ENCODE results near the gene ADAM29. TPM values are rescaled to one million over a fixed set of nuclear protein-coding genes. Genes with fewer than 3 reads are reported as not detected.
"Not testable (repeated sequence)": the region's sequence is repeated elsewhere in the genome, so short reads cannot be mapped to it uniquely, and the experiment has no call there.

The ADAM29 gene
- total RNA-seq, 3 donors from 2014 or later, result 0.29 to 2.3 TPM; not detected in 1

DNA sequence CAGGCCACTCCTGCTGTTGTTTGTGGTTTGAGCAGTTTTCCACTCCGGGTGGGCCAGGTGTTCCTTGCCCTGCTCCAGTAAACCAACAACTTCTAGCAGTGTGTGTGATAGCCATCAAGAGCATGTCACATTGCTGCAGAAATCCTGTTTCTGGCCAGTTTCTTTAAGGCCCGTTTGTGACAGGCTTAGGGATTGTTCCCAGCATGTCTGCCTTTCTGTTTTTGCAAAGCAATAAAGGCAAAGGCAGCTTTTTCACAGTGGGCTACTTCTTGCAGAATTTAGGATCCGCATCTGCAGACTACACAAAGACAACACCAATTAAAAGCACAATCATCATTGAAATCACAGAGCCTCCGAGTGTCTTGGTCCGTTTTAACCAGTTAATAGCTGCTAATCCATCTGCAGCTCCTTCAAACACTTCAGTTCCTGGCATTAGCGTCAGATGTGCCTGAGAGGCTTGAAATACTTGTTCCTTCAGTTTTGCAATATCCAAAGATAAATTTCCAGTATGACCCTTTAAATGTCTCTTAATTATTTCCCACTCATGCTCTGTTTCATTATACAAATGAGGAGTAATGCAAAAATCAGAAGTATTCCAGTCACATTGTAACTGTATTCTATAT lies 65.1 kb downstream of the ADAM29 start:
- no peak for TF ChIP-seq CTCF (IDR thresholded peaks at IDR 0.05)
- no peak for TF ChIP-seq POLR2A (IDR thresholded peaks at IDR 0.05)
- no peak for TF ChIP-seq POLR2AphosphoS5 (IDR thresholded peaks at IDR 0.05)
- Histone ChIP-seq H3K4me3 (no peak overlapping the region), H3K27me3 (no peaks in the 10 kb centered on the region), H3K9me3 (peaks cover 7 to 19% of the 10 kb centered on the region in 2 donors), H3K36me3 (no peaks in the 10 kb centered on the region), H3K4me1 (no peaks in the 10 kb centered on the region), H3K27ac (no peak overlapping the region)
- no peak for DNase-seq (ENCODE audit: low spot score in 2 of 2)
- intact Hi-C loops (cut with DNase I; ENCODE audit: low total_unique reads), result no loop called here

- H3K27me3 ChIP-seq; H3K36me3 ChIP-seq; intact Hi-C loops (cut with DNase I; ENCODE audit: low total_unique reads); H3K4me3 ChIP-seq; H3K4me1 ChIP-seq; DNase-seq (ENCODE audit: low spot score in 2 of 2); H3K27ac ChIP-seq: not testable (repeated sequence)
- H3K9me3 ChIP-seq, result peaks cover 7 to 19% of the 10 kb centered on the region in 2 donors
Measured at GRCh38 chr4:174983870-174984269, 65.7 kb downstream of the ADAM29 start.

- TF ChIP-seq POLR2AphosphoS5 (IDR thresholded peaks at IDR 0.05) (no peak), CTCF (IDR thresholded peaks at IDR 0.05) (no peak), POLR2A (IDR thresholded peaks at IDR 0.05) (no peak)
- intact Hi-C loops (cut with DNase I; ENCODE audit: low total_unique reads), result no loop called here
- no peak for DNase-seq (ENCODE audit: low spot score in 2 of 2)
- Histone ChIP-seq H3K27ac (no peak overlapping the region), H3K9me3 (peaks cover 11 to 18% of the 10 kb centered on the region in 2 donors), H3K27me3 (no peaks in the 10 kb centered on the region), H3K4me1 (no peaks in the 10 kb centered on the region), H3K36me3 (no peaks in the 10 kb centered on the region), H3K4me3 (no peak overlapping the region)
Measured at GRCh38 chr4:174989791-174990190, 71.6 kb downstream of the ADAM29 start.

DNA sequence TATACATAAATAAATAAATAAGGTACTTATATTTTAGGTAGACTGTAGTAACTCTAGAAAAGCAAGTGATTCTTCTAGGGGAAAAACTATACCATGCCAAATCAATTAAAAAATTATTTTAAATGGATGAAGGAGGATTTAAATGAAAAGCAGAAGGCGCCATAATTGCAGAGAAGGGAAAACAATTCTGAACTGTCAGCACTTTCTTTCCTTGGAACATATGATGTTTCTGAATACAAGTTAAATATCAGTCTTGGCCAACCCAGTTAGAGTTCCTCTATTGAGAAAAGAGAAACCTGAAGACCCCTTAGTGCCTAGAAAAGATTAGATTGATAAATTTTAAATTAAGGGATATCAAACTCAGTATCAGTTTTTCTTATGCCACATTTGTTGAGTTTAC lies 75.8 kb downstream of the ADAM29 start:
- no peaks in the 10 kb centered on the region for H3K4me1 ChIP-seq
- intact Hi-C loops (cut with DNase I; ENCODE audit: low total_unique reads), result no loop called here
- H3K4me3 ChIP-seq, result no peak overlapping the region
- H3K27me3 ChIP-seq, result no peaks in the 10 kb centered on the region
- H3K27ac ChIP-seq, result no peak overlapping the region
- H3K36me3 ChIP-seq, result no peaks in the 10 kb centered on the region
- DNase-seq (ENCODE audit: low spot score in 2 of 2), result no peak
- TF ChIP-seq CTCF (IDR thresholded peaks at IDR 0.05), result no peak
- TF ChIP-seq POLR2A (IDR thresholded peaks at IDR 0.05), result no peak
- TF ChIP-seq POLR2AphosphoS5 (IDR thresholded peaks at IDR 0.05), result no peak
- H3K9me3 ChIP-seq, result peaks cover 4 to 6% of the 10 kb centered on the region in 2 donors

- Histone ChIP-seq H3K4me1 (no peaks in the 10 kb centered on the region), H3K4me3 (no peak overlapping the region), H3K27ac (no peak overlapping the region), H3K9me3 (peaks cover 0 to 6% of the 10 kb centered on the region in 2 donors), H3K36me3 (no peaks in the 10 kb centered on the region), H3K27me3 (no peaks in the 10 kb centered on the region)
- DNase-seq (ENCODE audit: low spot score in 2 of 2), result no peak
- TF ChIP-seq CTCF (IDR thresholded peaks at IDR 0.05), result no peak
- no peak for TF ChIP-seq POLR2A (IDR thresholded peaks at IDR 0.05)
- TF ChIP-seq POLR2AphosphoS5 (IDR thresholded peaks at IDR 0.05), result no peak
- intact Hi-C loops (cut with DNase I; ENCODE audit: low total_unique reads), result no loop called here
Measured at GRCh38 chr4:174996079-174996478, 77.9 kb downstream of the ADAM29 start.
